ENCODE measurements around the gene NR2F1-AS1.

DNA sequence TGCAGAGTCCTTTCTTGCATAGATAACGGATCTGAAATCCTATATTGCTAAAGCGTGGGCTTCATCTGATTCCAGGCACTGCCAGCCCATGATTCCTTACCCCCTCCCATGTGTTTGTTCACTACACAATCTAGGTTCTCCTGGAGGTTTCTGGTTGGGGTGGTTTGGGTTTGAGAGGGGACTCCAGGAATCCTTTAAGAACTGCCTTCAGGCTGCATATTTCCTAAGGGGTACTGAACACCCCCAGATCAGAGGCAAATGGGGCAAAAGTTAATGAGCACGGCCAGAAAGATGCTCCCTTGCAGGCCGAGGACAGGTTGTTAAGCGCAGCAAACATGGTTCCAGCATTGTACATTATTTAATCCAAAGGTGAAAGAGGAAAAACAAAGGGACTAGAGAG lies 11.9 kb upstream of the NR2F1-AS1 start:
- TF ChIP-seq, protein P1, sequence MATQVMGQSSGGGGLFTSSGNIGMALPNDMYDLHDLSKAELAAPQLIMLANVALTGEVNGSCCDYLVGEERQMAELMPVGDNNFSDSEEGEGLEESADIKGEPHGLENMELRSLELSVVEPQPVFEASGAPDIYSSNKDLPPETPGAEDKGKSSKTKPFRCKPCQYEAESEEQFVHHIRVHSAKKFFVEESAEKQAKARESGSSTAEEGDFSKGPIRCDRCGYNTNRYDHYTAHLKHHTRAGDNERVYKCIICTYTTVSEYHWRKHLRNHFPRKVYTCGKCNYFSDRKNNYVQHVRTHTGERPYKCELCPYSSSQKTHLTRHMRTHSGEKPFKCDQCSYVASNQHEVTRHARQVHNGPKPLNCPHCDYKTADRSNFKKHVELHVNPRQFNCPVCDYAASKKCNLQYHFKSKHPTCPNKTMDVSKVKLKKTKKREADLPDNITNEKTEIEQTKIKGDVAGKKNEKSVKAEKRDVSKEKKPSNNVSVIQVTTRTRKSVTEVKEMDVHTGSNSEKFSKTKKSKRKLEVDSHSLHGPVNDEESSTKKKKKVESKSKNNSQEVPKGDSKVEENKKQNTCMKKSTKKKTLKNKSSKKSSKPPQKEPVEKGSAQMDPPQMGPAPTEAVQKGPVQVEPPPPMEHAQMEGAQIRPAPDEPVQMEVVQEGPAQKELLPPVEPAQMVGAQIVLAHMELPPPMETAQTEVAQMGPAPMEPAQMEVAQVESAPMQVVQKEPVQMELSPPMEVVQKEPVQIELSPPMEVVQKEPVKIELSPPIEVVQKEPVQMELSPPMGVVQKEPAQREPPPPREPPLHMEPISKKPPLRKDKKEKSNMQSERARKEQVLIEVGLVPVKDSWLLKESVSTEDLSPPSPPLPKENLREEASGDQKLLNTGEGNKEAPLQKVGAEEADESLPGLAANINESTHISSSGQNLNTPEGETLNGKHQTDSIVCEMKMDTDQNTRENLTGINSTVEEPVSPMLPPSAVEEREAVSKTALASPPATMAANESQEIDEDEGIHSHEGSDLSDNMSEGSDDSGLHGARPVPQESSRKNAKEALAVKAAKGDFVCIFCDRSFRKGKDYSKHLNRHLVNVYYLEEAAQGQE (IDR thresholded peaks at IDR 0.05; ENCODE audit: unreplicated experiment): no peak
- TF ChIP-seq, protein P2, sequence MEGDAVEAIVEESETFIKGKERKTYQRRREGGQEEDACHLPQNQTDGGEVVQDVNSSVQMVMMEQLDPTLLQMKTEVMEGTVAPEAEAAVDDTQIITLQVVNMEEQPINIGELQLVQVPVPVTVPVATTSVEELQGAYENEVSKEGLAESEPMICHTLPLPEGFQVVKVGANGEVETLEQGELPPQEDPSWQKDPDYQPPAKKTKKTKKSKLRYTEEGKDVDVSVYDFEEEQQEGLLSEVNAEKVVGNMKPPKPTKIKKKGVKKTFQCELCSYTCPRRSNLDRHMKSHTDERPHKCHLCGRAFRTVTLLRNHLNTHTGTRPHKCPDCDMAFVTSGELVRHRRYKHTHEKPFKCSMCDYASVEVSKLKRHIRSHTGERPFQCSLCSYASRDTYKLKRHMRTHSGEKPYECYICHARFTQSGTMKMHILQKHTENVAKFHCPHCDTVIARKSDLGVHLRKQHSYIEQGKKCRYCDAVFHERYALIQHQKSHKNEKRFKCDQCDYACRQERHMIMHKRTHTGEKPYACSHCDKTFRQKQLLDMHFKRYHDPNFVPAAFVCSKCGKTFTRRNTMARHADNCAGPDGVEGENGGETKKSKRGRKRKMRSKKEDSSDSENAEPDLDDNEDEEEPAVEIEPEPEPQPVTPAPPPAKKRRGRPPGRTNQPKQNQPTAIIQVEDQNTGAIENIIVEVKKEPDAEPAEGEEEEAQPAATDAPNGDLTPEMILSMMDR (conservative IDR thresholded peaks at IDR 0.05; ENCODE audit: low read depth in 2 of 2): no peak
- peak; percentile 63 for TF ChIP-seq EZH2 (IDR thresholded peaks at IDR 0.05; ENCODE audit: low read depth, unreplicated experiment)
- TF ChIP-seq CREB1 (CRISPR knock-in tag; IDR thresholded peaks at IDR 0.05; ENCODE audit: low read depth): no peak
